ENCODE measurements around the gene SP140. TPM values are rescaled to one million over a fixed set of nuclear protein-coding genes. Genes with fewer than 3 reads are reported as not detected.
"Not testable (repeated sequence)": the region's sequence is repeated elsewhere in the genome, so short reads cannot be mapped to it uniquely, and the experiment has no call there.

SP140 gene
- total RNA-seq, 1 experiment from 2014 or later: 0.32 TPM

DNA sequence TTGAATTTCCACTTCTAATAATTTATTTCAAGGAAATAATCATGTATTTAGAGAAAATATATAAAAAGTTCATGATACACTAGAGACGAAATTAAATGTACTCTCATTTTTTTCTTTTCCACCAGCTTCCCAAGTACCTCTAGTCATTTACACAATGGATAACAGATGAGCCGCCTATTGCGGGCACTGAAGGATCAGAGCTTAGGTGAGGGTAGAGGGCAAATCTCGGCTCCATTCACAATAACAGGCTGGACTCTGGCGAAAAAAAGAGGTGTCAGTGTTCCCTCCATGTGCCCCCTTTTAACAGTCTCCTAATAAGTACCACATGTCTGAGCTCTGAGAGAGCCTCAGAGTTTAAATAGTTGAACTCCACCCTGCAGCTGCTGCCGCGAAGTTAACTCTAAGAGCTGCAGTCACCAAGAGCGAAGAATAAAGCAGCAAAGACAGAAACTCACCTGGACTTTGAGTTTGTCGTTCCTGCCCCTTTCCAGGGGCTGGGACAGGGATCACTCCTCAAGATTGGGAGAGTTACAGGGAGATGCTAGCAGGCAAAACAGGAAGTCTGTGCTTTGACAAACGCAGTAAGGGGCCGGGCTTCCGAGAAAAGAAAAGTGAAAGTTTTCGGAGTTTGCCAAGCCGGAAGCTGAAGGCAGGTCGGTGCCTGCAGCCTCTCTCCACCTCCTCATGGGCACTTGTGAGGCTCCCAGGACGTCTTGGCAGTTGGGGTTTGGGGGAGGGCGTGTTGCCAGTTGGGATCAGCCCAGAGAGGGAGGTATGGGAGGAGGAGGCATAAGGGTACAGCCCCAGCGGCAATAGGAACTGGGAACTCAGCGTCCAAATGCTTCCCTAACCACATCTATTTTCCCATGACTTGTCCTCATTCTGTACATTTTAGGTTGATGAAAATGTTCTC lies 5.9 kb upstream of the SP140 start, which contains the start of gene SP110:
Gene SP110, minus strand, starts transcription at position 566 of the 913 bp plus-strand sequence. CDS start 3,057 bp downstream, outside the sequence.
- TF ChIP-seq, protein P1, sequence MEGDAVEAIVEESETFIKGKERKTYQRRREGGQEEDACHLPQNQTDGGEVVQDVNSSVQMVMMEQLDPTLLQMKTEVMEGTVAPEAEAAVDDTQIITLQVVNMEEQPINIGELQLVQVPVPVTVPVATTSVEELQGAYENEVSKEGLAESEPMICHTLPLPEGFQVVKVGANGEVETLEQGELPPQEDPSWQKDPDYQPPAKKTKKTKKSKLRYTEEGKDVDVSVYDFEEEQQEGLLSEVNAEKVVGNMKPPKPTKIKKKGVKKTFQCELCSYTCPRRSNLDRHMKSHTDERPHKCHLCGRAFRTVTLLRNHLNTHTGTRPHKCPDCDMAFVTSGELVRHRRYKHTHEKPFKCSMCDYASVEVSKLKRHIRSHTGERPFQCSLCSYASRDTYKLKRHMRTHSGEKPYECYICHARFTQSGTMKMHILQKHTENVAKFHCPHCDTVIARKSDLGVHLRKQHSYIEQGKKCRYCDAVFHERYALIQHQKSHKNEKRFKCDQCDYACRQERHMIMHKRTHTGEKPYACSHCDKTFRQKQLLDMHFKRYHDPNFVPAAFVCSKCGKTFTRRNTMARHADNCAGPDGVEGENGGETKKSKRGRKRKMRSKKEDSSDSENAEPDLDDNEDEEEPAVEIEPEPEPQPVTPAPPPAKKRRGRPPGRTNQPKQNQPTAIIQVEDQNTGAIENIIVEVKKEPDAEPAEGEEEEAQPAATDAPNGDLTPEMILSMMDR (conservative IDR thresholded peaks at IDR 0.05; ENCODE audit: low read depth, low read length): no peak
- TF ChIP-seq EZH2 (IDR thresholded peaks at IDR 0.05; ENCODE audit: borderline replicate concordance, low read depth, low read length, poor library complexity, severe bottlenecking): no peak
- Histone ChIP-seq H3K4me3 (ENCODE audit: low read depth, low read length, poor library complexity, severe bottlenecking) (peak within 1 kb of the TSS; percentile 59), H3K4me1 (ENCODE audit: insufficient read depth, low read length, poor library complexity, severe bottlenecking) (peaks cover 4% of the 10 kb centered on the region), H3K27me3 (replicated peaks; ENCODE audit: insufficient read depth, low read depth, low read length, poor library complexity) (no peaks in the 10 kb centered on the region), H3K27ac (ENCODE audit: low read depth, low read length, poor library complexity, severe bottlenecking) (peak within 1 kb of the TSS; percentile 49), H3K36me3 (ENCODE audit: insufficient read depth, low read length, poor library complexity, severe bottlenecking) (no peaks in the 10 kb centered on the region), H3K9me3 (ENCODE audit: low read depth, low read length, poor library complexity, severe bottlenecking) (no peaks in the 10 kb centered on the region)
- ChIA-PET CTCF (no interaction called here), POLR2A (ENCODE audit: low non-redundant PET) (no interaction called here)
- BruUV-seq (replicated peaks): TSS peak; percentile 54
- intact Hi-C loops (cut with micrococcal nuclease; ENCODE audit: unreplicated experiment): no loop called here
- peak; percentile 89 for DNase-seq (ENCODE audit: low spot score)

- TF ChIP-seq EZH2 (IDR thresholded peaks at IDR 0.05; ENCODE audit: borderline replicate concordance, low read depth, low read length, poor library complexity, severe bottlenecking): no peak
- TF ChIP-seq, protein P1 (conservative IDR thresholded peaks at IDR 0.05; ENCODE audit: low read depth, low read length): no peak
- no TSS peak for BruUV-seq (replicated peaks)
- H3K4me1 ChIP-seq (ENCODE audit: insufficient read depth, low read length, poor library complexity, severe bottlenecking): peaks cover 4% of the 10 kb centered on the region
- intact Hi-C loops (cut with micrococcal nuclease; ENCODE audit: unreplicated experiment): no loop called here
- H3K27ac ChIP-seq (ENCODE audit: low read depth, low read length, poor library complexity, severe bottlenecking): peak overlapping the region; percentile 49
- H3K4me3 ChIP-seq (ENCODE audit: low read depth, low read length, poor library complexity, severe bottlenecking): peak overlapping the region; percentile 59
- ChIA-PET CTCF (no interaction called here), POLR2A (ENCODE audit: low non-redundant PET) (no interaction called here)
- no peaks in the 10 kb centered on the region for H3K9me3 ChIP-seq (ENCODE audit: low read depth, low read length, poor library complexity, severe bottlenecking)
- peak; percentile 3 for DNase-seq (ENCODE audit: low spot score)
- H3K36me3 ChIP-seq (ENCODE audit: insufficient read depth, low read length, poor library complexity, severe bottlenecking): no peaks in the 10 kb centered on the region
- H3K27me3 ChIP-seq (replicated peaks; ENCODE audit: insufficient read depth, low read depth, low read length, poor library complexity): no peaks in the 10 kb centered on the region
Measured at GRCh38 chr2:230220347-230220969, 5.1 kb upstream of the SP140 start.

DNA sequence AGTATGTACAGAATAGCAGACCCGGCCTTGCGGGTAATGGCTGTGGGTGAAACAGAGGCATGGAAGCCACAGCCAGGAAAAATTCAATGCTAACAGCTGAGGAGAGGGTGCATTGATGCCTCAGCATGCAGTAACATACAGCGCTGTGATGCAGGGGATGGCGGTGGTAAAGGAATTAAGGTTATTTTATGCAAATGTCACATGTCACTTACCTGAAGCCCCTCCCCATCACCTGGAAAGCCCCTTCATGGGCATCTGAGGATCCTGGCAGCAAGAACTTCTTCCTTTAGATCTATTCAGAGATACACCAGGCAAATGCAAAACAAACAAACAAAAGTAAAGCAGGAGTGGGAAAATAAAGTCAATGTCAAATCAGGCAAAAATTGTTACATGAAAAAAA lies 4.0 kb upstream of the SP140 start:
- Histone ChIP-seq H3K4me3 (ENCODE audit: low read depth, low read length, poor library complexity, severe bottlenecking) (no peak overlapping the region), H3K27me3 (replicated peaks; ENCODE audit: insufficient read depth, low read depth, low read length, poor library complexity) (no peaks in the 10 kb centered on the region), H3K36me3 (ENCODE audit: insufficient read depth, low read length, poor library complexity, severe bottlenecking) (no peaks in the 10 kb centered on the region), H3K9me3 (ENCODE audit: low read depth, low read length, poor library complexity, severe bottlenecking) (no peaks in the 10 kb centered on the region), H3K27ac (ENCODE audit: low read depth, low read length, poor library complexity, severe bottlenecking) (no peak overlapping the region), H3K4me1 (ENCODE audit: insufficient read depth, low read length, poor library complexity, severe bottlenecking) (peaks cover 4% of the 10 kb centered on the region)
- no TSS peak for BruUV-seq (replicated peaks)
- no peak for DNase-seq (ENCODE audit: low spot score)
- CTCF ChIA-PET: interaction anchor here (0.7 kb wide), 1 partner anchor 1626 kb away, joined by 6 read pairs; no protein-coding TSS in a partner anchor
- intact Hi-C loops (cut with micrococcal nuclease; ENCODE audit: unreplicated experiment): no loop called here
- POLR2A ChIA-PET (ENCODE audit: low non-redundant PET): interaction anchor here (0.5 kb wide), 1 partner anchor 23 kb away, joined by 3 read pairs; no protein-coding TSS in a partner anchor
- TF ChIP-seq EZH2 (IDR thresholded peaks at IDR 0.05; ENCODE audit: borderline replicate concordance, low read depth, low read length, poor library complexity, severe bottlenecking): no peak
- TF ChIP-seq, protein P1 (conservative IDR thresholded peaks at IDR 0.05; ENCODE audit: low read depth, low read length): no peak

GRCh38 chr2:230222829-230223228 lies 2.7 kb upstream of the SP140 start:
- H3K4me3 ChIP-seq (ENCODE audit: low read depth, low read length, poor library complexity, severe bottlenecking); CTCF ChIA-PET; H3K27ac ChIP-seq (ENCODE audit: low read depth, low read length, poor library complexity, severe bottlenecking); H3K9me3 ChIP-seq (ENCODE audit: low read depth, low read length, poor library complexity, severe bottlenecking); DNase-seq (ENCODE audit: low spot score); H3K27me3 ChIP-seq (replicated peaks; ENCODE audit: insufficient read depth, low read depth, low read length, poor library complexity); H3K4me1 ChIP-seq (ENCODE audit: insufficient read depth, low read length, poor library complexity, severe bottlenecking); intact Hi-C loops (cut with micrococcal nuclease; ENCODE audit: unreplicated experiment); POLR2A ChIA-PET (ENCODE audit: low non-redundant PET); H3K36me3 ChIP-seq (ENCODE audit: insufficient read depth, low read length, poor library complexity, severe bottlenecking); BruUV-seq (replicated peaks): not testable (repeated sequence)
